ENCODE data around the gene ACBD6. TPM values are rescaled to one million over a fixed set of nuclear protein-coding genes. Genes with fewer than 3 reads are reported as not detected.

Gene ACBD6
- total and polyA plus RNA-seq, 10 of the 15 experiments (the other 5 are each of a cell fraction or from before 2014, with no cell fraction given): 15.0 to 67.3 (median 55.0) TPM

DNA sequence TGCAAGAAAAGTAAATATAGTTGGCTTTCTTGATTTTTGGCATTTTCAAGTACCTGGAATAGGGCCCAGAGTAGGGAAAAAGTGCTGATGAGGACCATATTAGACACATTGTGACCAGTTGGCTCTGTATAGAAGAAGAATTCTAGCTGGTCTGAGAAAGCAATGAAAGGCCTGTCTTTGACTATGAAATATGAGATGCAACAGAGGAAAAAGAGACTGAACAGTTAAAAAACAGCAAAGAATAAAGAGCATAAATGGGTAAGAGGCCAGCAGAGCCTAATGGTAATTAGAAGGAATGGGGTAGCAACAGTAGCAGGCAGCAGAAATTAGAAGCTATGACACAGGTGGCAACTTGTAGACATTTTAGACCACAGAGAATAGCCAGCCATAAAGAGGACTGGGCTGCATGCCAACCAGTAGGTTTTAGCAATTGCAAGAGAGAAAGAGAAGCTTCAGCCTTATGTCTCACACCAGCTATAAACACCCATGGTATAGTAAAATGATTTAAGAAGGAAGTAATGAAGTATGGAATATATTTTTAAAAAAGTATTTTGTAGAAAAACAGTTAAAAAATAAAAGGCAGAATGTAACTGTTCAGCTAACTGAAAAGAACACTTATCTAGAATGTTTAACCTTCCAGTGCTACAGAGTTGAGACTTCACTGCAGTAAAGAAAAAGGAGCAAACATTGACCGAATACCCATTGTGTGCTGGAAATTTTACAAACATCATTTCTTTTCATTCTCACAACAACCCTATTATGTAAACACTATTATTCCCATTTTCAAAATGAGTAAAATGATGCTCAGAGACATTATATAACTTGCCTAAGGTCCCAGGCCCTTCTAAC is 158.2 kb downstream of the ACBD6 start:
- ChIA-PET CTCF (interaction anchor here (0.9 to 1.2 kb wide), 4 partner anchors 16 to 91 kb away, joined by 3 read pairs; no protein-coding TSS in a partner anchor), RAD21 (ENCODE audit: unreplicated experiment) (interaction anchor here (0.6 kb wide), 1 partner anchor 9 kb away, joined by 3 read pairs; no protein-coding TSS in a partner anchor), POLR2A (no interaction called here), SMC1A (ENCODE audit: uncharacterized antibody, unreplicated experiment) (interaction anchor here (1.3 to 1.5 kb wide), 2 partner anchors 11 to 18 kb away, joined by 3 to 4 read pairs; no protein-coding TSS in a partner anchor)
- H3K9me3 ChIP-seq (replicated peaks; ENCODE audit: control insufficient read depth, insufficient read depth, low read length): no peaks in the 10 kb centered on the region
- H4K20me1 ChIP-seq (ENCODE audit: control insufficient read depth, insufficient read depth): no peaks in the 10 kb centered on the region
- 96% methylated on average over 1 of the region's 1 CpG for WGBS (ENCODE audit: insufficient coverage, insufficient replicate concordance, low lambda C conversion rate, missing lambda C conversion rate)
- FAIRE-seq (peak; percentile 23), DNase-seq (ENCODE audit: low read depth, low spot score) (peak; percentile 30), ATAC-seq (peak; percentile 76)
- H3K27me3 ChIP-seq (replicated peaks in 1 of 2; ENCODE audit: control insufficient read depth in 2 of 2, insufficient read depth in 2 of 2, low read length in 1 of 2): no peaks in the 10 kb centered on the region
- intact Hi-C loops (cut with micrococcal nuclease; ENCODE audit: unreplicated experiment) (no loop called here), in situ Hi-C loops (cut with MboI) (no loop called here)
- H3K36me3 ChIP-seq (ENCODE audit: control insufficient read depth in 2 of 2, insufficient read depth in 2 of 2, low read length in 1 of 2): no peaks in the 10 kb centered on the region
- peaks cover 5% of the 10 kb centered on the region; the same call in 1 of the 2 replicates for H3K4me1 ChIP-seq (ENCODE audit: control insufficient read depth, insufficient read depth, low read length)
- H3K4me2 ChIP-seq (ENCODE audit: control insufficient read depth, insufficient read depth): no peak overlapping the region; the same call in 1 of the 2 replicates
- H2AFZ ChIP-seq (ENCODE audit: control insufficient read depth, low read depth, low read length): no peak overlapping the region
- TF ChIP-seq BCLAF1 (IDR thresholded peaks at IDR 0.05) (no peak), ZNF24 (IDR thresholded peaks at IDR 0.05) (0 out of 2 replicates have a peak, but pooled peaks have one; percentile 16)
- no peaks in the 10 kb centered on the region for H3K79me2 ChIP-seq (ENCODE audit: control insufficient read depth, insufficient read depth, low read length)
- no peak overlapping the region for H3K9ac ChIP-seq (ENCODE audit: control insufficient read depth, insufficient read depth, low read length)
- no peak overlapping the region for H3K27ac ChIP-seq (ENCODE audit: control insufficient read depth, insufficient read depth)
- H3K4me3 ChIP-seq: no peak overlapping the region
- BruUV-seq (replicated peaks): no TSS peak

Data from GM12878 (cell line).